Activated T-cell treated with anti-CD3 and anti-CD28 coated beads for 4 hours (primary cell): ENCODE measurements around the gene PCBP3.
"Not testable (repeated sequence)": the region's sequence is repeated elsewhere in the genome, so short reads cannot be mapped to it uniquely, and the experiment has no call there.

ENCODE experiments used
- DNase-seq: peaks from one replicate; pipeline ENCODE4 v3.0.0-alpha.2; 2020

PCBP3 gene

GRCh38 chr21:45643021-45643980, at the start of gene PCBP3:
Gene PCBP3 (plus strand): TSS chr21:45643725. CDS start chr21:45850086, 206,361 bp downstream.
- peak; percentile 98 for DNase-seq

DNA sequence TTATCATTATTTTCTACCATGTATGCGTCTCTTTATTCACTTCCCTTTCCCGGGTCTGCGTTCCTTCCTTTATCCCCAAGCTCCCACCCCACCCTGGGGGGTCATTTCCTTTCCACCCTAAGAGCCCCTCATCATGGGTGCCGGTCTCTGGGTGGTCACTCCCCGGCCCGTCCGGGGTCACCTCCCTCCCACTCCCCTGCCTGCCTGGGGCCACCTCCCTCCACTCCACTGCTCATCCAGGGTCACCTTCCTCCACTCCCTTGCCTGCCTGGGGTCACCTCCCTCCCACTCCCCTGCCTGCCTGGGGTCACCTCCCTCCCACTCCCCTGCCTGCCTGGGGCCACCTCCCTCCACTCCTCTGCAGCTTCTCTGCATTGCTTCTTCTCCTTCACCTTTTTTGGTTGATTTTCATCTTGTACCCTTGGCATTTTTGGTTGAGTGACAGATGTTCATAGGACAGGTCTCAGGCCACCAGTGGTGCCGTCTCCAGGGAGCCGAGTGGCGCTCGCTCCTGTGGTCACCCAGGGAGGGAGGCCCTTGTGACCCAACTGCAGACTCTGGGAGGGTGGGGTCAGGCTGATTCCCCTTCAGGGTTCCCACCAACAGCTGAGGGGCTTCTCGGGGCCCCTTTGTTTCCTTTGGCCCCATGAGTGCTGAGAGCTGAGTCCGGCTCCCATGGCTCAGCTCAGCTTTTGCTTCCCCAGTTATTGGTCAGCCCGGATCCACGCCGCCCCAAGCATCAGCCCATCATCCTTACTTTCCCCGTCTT, 48.6 kb upstream of the PCBP3 start:
- DNase-seq, result no peak

GRCh38 chr21:45595574-45596295, 47.8 kb upstream of the PCBP3 start:
- DNase-seq, result no peak

DNA sequence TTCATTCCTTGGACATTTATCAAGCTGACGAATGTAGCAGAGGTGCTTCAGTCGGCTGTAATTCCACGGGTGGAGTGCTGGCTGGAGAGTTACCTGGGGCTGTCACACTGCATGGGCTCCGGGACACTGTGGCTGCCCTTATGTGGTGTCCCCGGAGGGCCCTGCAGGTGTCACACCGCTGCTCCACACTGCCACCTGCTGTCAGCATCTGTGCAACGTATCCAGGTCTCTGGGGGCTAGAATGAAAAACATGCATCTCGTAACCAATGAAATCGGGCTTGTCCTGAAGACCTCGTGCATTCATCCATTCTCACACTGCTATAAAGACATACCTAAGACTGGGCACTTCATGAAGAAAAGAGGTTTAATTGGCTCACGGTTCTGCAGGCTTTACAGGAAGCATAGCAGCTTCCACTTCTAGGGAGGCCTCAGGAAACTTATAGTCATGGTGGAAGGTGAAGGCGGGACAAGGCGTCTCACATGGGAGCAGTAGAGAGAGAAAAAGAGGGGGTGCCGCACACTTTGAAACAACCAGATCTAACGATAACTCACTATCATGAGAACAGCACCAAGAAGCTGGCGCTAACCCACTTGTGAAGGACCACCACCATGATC, 46.7 kb upstream of the PCBP3 start:
- peak; percentile 88 for DNase-seq

- no peak for DNase-seq
Observed at GRCh38 chr21:45598109-45598508, 45.4 kb upstream of the PCBP3 start.

GRCh38 chr21:45598666-45599065, 44.9 kb upstream of the PCBP3 start:
- DNase-seq, result no peak

- no peak for DNase-seq
Observed at GRCh38 chr21:45599146-45599581, 44.4 kb upstream of the PCBP3 start.

DNA sequence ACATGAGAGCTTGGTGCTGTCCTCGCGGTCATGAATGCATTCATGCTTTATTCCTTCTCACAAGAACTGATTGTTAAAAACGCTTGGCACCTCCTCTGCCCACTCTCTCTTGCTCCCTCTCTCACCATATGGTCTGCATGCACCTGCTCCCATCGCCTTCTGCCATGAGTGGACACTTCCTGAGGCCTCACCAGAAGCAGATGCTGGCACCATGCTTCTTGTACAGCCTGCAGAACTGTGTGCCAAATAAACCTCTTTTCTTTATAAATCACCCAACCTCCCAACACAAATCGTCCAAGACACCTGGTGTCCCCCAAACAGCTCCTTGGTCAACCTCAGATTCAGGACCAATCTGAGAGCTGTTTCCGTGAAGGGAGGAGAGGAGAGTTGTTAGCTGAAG, 43.3 kb upstream of the PCBP3 start:
- no peak for DNase-seq

DNA sequence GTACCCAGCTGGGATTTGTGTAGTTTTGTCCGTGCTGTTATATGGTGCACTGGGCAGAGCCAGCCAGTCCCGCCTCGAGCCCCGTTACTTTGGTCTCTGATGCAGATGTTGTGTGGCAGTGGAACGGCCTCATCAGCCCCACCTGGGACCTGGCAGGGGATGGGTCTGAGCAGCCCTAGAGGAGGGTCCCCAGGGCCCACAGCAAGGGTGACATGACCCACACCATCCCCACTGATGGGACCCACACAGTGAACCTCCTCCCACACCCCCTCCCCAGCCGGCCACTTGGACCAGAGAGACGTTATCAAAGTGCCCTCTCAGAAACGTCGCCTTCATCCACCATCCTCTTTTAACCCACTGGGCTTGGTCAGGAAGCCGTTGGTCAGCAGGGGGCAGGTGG, 42.0 kb upstream of the PCBP3 start:
- DNase-seq, result no peak

- no peak for DNase-seq
Observed at GRCh38 chr21:45602106-45602505, 41.4 kb upstream of the PCBP3 start.

DNA sequence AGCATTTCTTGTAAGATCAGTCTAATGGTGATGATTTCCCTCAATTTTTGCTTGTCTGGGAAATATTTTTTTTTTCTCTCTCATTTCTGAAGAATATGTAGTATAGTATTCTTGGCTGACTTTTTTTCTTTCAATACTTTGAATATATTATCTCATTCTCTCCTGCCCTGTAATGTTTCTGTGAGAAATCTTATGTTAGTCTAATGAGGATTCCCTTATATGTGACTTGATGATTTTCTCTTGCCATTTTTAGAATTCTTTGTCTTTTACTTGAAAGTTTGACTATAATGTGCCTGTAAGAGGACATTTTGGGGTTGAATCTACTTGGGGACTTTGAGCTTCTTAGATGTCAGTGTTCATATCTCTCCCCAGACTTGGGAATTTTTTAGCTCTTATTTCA, 40.0 kb upstream of the PCBP3 start:
- no peak for DNase-seq

- DNase-seq, result not testable (repeated sequence)
Observed at GRCh38 chr21:45604681-45605080, 38.8 kb upstream of the PCBP3 start.

DNA sequence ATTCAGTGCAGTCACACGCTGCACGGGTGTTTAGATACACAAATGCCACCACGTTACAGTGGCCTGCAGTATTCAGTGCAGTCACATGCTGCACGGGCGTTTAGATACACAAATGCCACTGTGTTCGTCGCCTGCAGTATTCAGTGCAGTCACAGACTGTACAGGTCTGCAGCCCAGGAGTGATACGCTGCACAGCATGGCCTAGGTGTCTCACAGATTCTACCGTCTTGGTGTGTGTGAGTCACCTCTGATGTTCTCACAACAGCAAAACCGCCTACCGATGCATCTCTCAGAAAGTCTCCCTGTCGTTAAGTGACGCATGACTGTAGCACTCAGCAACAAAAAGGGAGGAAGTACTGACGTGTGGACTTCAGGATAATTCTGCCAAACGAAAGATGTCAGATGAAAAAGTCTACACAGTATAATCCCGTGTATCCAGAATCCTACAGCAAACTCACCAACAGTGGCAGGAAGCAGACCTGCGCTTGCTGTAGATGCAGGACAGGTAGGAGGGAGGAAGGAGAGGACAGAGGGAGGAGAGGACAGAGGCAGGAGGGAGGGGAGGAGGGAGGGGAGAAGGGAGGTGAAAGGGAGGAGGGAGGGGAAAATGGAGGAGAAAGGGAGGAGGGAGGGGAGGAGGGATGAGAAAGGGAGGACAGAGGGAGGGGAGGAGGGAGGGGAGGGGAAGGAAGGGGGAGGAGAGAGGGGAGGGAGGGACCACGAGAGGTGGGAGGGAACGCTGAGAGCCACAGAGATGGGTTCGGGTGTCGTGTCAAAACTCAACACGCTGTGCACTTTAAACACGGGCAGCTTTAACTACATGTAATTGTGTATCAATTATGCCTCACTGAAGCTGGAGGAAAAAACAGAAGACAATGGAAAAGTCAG, 36.3 kb upstream of the PCBP3 start:
- peak; percentile 40 for DNase-seq

GRCh38 chr21:45607909-45608295, 35.6 kb upstream of the PCBP3 start:
- DNase-seq, result no peak

GRCh38 chr21:45608747-45609470, 34.6 kb upstream of the PCBP3 start:
- DNase-seq, result not testable (repeated sequence)

DNA sequence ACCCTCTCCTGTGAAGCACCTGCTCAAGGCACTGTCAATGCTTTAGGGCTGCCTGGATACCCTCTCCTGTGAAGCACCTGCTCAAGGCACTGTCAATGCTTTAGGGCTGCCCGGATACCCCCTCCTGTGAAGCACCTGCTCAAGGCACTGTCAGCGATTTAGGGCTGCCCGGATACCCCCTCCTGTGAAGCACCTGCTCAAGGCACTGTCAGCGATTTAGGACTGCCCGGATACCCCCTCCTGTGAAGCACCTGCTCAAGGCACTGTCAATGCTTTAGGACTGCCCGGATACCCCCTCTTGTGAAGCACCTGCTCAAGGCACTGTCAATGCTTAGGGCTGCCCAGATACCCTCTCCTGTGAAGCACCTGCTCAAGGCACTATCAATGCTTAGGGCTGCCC, 33.9 kb upstream of the PCBP3 start:
- DNase-seq, result not testable (repeated sequence)

DNA sequence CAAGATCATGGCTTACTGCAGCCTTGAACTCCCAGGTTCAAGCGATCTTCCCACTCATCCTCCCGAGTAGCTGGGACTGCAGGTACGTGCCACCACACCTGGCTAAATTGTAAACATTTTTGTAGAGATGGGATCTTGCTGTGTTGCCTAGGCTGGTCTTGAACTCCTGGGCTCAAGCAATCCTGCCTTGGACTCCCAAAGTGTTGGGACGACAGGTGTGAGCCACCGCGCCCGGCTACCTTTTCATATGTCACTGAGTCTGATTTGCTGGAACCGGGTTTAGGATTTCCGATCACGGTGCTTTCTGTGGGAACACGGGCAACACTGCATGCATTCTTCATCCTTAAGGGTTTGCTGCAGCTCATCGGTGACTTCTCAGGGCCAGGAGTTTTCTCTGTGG, 32.2 kb upstream of the PCBP3 start:
- DNase-seq, result no peak

GRCh38 chr21:45611939-45612664, 31.4 kb upstream of the PCBP3 start:
- DNase-seq, result no peak

DNA sequence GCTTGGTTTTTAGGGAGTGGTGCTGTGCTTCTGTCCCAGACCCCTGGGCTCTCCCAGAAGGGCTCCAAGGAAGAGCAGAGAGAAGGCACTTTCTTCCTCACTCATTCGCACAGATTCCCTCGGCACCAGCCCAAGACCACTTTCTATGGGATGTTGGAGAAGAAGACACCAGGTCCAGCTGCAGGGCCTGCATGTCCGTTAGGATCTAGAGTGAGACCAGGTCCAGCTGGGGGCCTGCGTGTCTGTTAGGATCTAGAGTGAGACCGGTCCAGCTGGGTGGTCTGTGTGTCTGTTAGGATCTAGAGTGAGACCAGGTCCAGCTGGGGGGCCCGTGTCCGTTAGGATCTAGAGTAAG, 30.9 kb upstream of the PCBP3 start:
- DNase-seq, result not testable (repeated sequence)

GRCh38 chr21:45613396-45613795, 30.1 kb upstream of the PCBP3 start:
- DNase-seq, result no peak
